MCF 10A (cell line): ENCODE results near the gene ZNF543. TPM values are rescaled to one million over a fixed set of nuclear protein-coding genes. Genes with fewer than 3 reads are reported as not detected.
"Not testable (repeated sequence)": the region's sequence is repeated elsewhere in the genome, so short reads cannot be mapped to it uniquely, and the experiment has no call there.

Experiments
- BruUV-seq: library from RNA; stranded (reverse); fragments of 400-500 nt; replicated peaks from 2 replicates; lab custom pipeline; 2021; lab: Mats Ljungman, UMichigan
- CTCF ChIA-PET: fragments of 300-600 bp; sonication (Branson Sonifier 250); formaldehyde crosslinking; extraction: SDS; loops from one replicate; lab custom pipeline; 2021; ENCODE audit warnings: antibody characterized with exemption, inconsistent platforms; lab: Yijun Ruan, JAX
- POLR2A ChIA-PET: fragments of 300-600, 350-650 bp; sonication (Branson Sonifier 250); formaldehyde crosslinking; extraction: SDS; loops from one replicate; lab custom pipeline; 2020; ENCODE audit warnings: antibody characterized with exemption, inconsistent platforms; lab: Yijun Ruan, JAX
- DNase-seq: peaks from one replicate; pipeline ENCODE4 v3.0.0-alpha.2; 2018; ENCODE audit not compliant: unreplicated experiment
- H3K27ac Mint-ChIP-seq: one replicate; pipeline ENCODE4 v1.8.0; 2022; ENCODE audit warnings: mild to moderate bottlenecking, low read depth, mixed read lengths; ENCODE audit not compliant: unreplicated experiment
- H3K27me3 Mint-ChIP-seq: one replicate; pipeline ENCODE4 v1.8.0; 2022; ENCODE audit warnings: mixed read lengths; ENCODE audit not compliant: insufficient read depth, unreplicated experiment
- H3K36me3 Mint-ChIP-seq: one replicate; pipeline ENCODE4 v1.8.0; 2022; ENCODE audit warnings: mild to moderate bottlenecking, moderate library complexity, mixed read lengths; ENCODE audit not compliant: insufficient read depth, unreplicated experiment
- H3K4me1 Mint-ChIP-seq: one replicate; pipeline ENCODE4 v1.8.0; 2022; ENCODE audit warnings: mixed read lengths; ENCODE audit not compliant: insufficient read depth, unreplicated experiment
- H3K4me3 Mint-ChIP-seq: one replicate; pipeline ENCODE4 v1.8.0; 2022; ENCODE audit warnings: mild to moderate bottlenecking, moderate library complexity, mixed read lengths; ENCODE audit not compliant: unreplicated experiment
- H3K9me3 Mint-ChIP-seq: one replicate; pipeline ENCODE4 v1.8.0; 2022; ENCODE audit warnings: mixed read lengths; ENCODE audit not compliant: unreplicated experiment
- intact Hi-C: fragments of 100-400 bp; cut with micrococcal nuclease; formaldehyde crosslinking; loops from 2 replicates; pipeline ENCODE4 v1.14.1; 2022
- total RNA-seq: library from RNA; stranded (reverse); gene quantifications from 2 replicates; pipeline ENCODE4 v1.2.3, GENCODE V29; 2022
- TF ChIP-seq, protein P1 (sequence below): fragments of 200-600 bp; IDR thresholded peaks from one replicate; pipeline ENCODE4 v1.8.0; 2022; ENCODE audit warnings: antibody characterized with exemption, mild to moderate bottlenecking; ENCODE audit not compliant: unreplicated experiment

ZNF543 gene
- total RNA-seq, 1 experiment from 2014 or later: 9.2 TPM

DNA sequence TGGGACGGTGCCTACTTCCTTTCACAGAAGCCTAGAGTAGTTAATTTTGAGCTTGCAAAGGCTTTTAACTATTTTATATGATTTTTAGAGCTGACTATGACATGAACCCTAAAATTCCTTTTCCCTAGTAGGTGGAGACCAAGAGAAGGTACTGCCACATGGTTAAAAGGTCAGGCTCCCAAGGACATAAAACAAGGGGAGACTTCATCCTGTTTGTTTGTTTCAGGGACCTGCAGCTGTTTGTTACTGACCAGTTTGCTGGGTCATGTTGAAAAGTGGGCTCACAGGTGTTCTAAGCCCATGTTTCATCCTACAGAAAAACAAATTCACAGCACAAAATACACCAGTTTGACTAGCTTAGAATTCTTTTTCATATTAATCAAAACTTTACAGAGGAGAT, 43.8 kb upstream of the ZNF543 start:
- BruUV-seq: no TSS peak
- Mint-ChIP-seq H3K4me1 (no peaks in the 10 kb centered on the region), H3K4me3 (no peak overlapping the region), H3K27ac (no peak overlapping the region), H3K9me3 (no peaks in the 10 kb centered on the region), H3K27me3 (no peaks in the 10 kb centered on the region), H3K36me3 (peaks cover 16% of the 10 kb centered on the region)
- ChIA-PET POLR2A (interaction anchor here (0.6 to 1.6 kb wide), 3 partner anchors 17 to 35 kb away, joined by 3 to 4 read pairs (median 3); no protein-coding TSS in a partner anchor), CTCF (interaction anchor here (0.6 kb wide), 1 partner anchor 969 kb away, joined by 3 read pairs; no protein-coding TSS in a partner anchor)
- intact Hi-C loops: no loop called here
- TF ChIP-seq, protein P1, sequence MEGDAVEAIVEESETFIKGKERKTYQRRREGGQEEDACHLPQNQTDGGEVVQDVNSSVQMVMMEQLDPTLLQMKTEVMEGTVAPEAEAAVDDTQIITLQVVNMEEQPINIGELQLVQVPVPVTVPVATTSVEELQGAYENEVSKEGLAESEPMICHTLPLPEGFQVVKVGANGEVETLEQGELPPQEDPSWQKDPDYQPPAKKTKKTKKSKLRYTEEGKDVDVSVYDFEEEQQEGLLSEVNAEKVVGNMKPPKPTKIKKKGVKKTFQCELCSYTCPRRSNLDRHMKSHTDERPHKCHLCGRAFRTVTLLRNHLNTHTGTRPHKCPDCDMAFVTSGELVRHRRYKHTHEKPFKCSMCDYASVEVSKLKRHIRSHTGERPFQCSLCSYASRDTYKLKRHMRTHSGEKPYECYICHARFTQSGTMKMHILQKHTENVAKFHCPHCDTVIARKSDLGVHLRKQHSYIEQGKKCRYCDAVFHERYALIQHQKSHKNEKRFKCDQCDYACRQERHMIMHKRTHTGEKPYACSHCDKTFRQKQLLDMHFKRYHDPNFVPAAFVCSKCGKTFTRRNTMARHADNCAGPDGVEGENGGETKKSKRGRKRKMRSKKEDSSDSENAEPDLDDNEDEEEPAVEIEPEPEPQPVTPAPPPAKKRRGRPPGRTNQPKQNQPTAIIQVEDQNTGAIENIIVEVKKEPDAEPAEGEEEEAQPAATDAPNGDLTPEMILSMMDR: no peak
- DNase-seq: no peak

DNA sequence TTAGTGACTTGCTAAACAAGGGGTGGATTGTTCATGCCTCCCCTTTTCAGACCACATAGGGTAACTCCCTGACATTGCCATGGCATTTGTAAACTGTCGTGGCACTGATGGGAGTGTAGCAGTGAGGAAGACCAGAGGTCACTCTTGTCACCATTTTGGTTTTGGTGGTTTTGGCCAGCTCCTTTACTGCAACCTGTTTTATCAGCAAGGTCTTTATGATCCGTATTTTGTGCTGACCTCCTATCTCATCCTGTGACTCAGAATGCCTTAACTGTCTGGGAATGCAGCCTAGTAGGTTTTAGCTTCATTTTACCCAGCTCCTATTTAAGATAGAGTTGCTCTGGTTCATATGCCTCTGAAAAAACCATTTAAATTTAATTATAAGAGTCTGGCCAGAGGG, 41.8 kb upstream of the ZNF543 start:
- Mint-ChIP-seq H3K36me3 (peaks cover 25% of the 10 kb centered on the region), H3K4me1 (peaks cover 12% of the 10 kb centered on the region), H3K4me3 (peak overlapping the region; percentile 10)
- ChIA-PET CTCF (interaction anchor here (0.6 kb wide), 1 partner anchor 207 kb away, joined by 3 read pairs; no protein-coding TSS in a partner anchor), POLR2A (interaction anchor here (1.3 to 2.2 kb wide), 2 partner anchors 23 to 84 kb away, joined by 4 to 16 read pairs; no protein-coding TSS in a partner anchor)
- intact Hi-C loops: loop anchor here (2.0 kb wide), 1 partner anchor 84 kb away; the partner anchor contains the start of genes TRAPPC2B and ZNF547
- DNase-seq, BruUV-seq, H3K27me3 Mint-ChIP-seq, H3K9me3 Mint-ChIP-seq, H3K27ac Mint-ChIP-seq: not testable (repeated sequence)

DNA sequence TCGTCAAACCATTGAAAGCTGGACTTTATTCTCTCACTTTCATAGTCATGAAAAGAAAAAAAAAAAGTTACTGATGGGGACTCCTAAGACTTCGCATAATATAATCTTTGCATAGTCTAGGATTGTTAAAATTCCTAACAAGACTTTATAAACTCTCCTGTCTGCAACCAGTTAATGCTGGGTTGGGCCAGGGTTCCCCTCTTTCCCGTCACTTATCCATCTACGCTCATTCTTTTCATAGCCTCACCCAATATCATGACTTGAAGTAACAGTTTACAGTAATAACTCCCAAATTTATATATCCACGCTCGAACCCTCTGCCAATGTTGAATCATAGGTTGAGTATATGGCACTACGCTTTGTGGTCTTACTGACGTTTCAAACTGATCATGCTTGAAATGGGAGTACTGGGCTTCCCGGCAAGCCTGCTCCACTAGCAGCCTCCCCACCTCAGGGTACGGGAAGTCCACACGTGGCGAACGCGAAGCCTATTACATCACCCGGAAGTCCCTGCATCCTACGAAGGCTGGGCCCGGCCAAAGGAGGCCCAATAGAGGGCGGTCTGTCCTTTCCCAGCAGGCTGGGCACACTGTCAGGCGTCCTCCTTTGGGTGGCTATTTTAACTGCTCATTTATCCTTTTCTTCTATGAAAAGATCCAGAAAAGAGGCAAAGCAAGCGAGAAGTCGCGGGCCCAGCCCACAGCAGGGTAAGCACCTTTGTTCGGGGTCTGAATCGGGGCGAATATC, 40.7 kb upstream of the ZNF543 start:
- H3K4me3 Mint-ChIP-seq: no peak overlapping the region
- intact Hi-C loops: loop anchor here (1.0 to 2.0 kb wide), 5 partner anchors 23 to 83 kb away; partner anchors contain the start of genes TRAPPC2B, ZNF304, ZNF547 and ZNF805
- DNase-seq: peak; percentile 99
- no peaks in the 10 kb centered on the region for H3K9me3 Mint-ChIP-seq
- no peak overlapping the region for H3K27ac Mint-ChIP-seq
- CTCF ChIA-PET: interaction anchor here (0.7 to 1.0 kb wide), 3 partner anchors 22 to 78 kb away, joined by 3 to 4 read pairs (median 3); no protein-coding TSS in a partner anchor
- BruUV-seq: TSS peak; percentile 78
- H3K4me1 Mint-ChIP-seq: peaks cover 12% of the 10 kb centered on the region
- TF ChIP-seq, protein P1: no peak
- H3K27me3 Mint-ChIP-seq: no peaks in the 10 kb centered on the region
- H3K36me3 Mint-ChIP-seq: peaks cover 31% of the 10 kb centered on the region
- POLR2A ChIA-PET: interaction anchor here (1.0 to 2.2 kb wide), 5 partner anchors 10 to 83 kb away, joined by 3 to 16 read pairs (median 4); partner anchors contain the start of gene ZNF805

DNA sequence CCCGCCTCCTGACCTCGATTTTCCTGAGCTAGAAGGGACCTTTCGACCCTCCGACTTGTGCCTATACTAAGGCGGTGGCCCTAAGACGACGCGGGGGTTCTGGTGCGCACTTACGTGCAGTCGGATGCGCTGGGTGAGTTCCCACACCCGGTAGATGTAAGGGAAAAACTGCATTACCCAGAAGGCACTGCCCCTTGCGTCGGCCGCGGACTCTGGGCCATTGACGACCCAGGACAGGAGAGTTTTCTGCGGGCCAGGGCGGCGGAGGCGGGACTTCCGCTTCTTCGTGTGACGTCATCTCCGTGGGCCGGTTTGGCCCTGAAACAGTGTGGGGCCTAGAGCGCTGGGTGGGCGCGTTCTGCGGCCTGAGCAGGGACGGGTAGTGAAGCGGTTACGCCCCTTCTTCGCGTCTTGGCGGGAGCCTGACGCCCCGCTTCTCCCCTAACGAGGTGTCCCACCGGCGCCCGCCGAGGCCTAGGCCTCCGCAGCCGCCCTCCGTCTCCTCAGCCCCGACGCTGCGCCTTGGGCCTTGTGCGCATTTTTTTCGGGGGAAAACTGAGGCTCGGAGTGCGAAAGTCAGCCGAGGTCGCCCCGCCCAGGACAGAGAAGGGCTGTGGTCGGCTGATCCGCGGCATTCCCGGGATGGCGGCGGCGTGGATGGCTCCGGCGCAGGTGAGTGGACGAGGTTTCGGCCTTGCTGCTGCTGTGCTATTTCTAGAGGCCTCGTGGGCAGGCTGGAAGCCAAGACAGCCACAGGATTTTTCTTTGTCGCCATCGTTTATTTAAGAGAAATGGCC, 39.9 kb upstream of the ZNF543 start, which contains the start of gene ZNF460:
Gene ZNF460 (plus strand): TSS at position 321 of the 797 bp plus-strand sequence. CDS start 322 bp downstream, at position 643.
- TSS peak; percentile 51 for BruUV-seq

More for the DNA sequence above, 39.9 kb upstream of the ZNF543 start, which contains the start of gene ZNF460:
- peaks cover 18% of the 10 kb centered on the region for H3K4me1 Mint-ChIP-seq
- ChIA-PET POLR2A (interaction anchor here (0.5 to 4.9 kb wide), 11 partner anchors 9 to 220 kb away, joined by 3 to 30 read pairs (median 5); partner anchors contain the start of genes TRAPPC2B, ZNF304, ZNF547 and ZNF773), CTCF (interaction anchor here (0.7 to 1.3 kb wide), 5 partner anchors 21 to 77 kb away, joined by 3 to 4 read pairs (median 3); no protein-coding TSS in a partner anchor)
- intact Hi-C loops: loop anchor here (1.0 to 2.0 kb wide), 4 partner anchors 22 to 70 kb away; partner anchors contain the start of genes ZNF304 and ZNF805
- H3K36me3 Mint-ChIP-seq: peaks cover 38% of the 10 kb centered on the region
- no peak within 1 kb of the TSS for H3K4me3 Mint-ChIP-seq
- no peaks in the 10 kb centered on the region for H3K9me3 Mint-ChIP-seq
- TF ChIP-seq, protein P1: no peak
- no peaks in the 10 kb centered on the region for H3K27me3 Mint-ChIP-seq
- peak; percentile 98 for DNase-seq
- H3K27ac Mint-ChIP-seq: no peak within 1 kb of the TSS
